ENCODE measurements around the gene P2RX4. TPM values are rescaled to one million over a fixed set of nuclear protein-coding genes. Genes with fewer than 3 reads are reported as not detected.
"Not testable (repeated sequence)": the region's sequence is repeated elsewhere in the genome, so short reads cannot be mapped to it uniquely, and the experiment has no call there.

P2RX4 gene
- total RNA-seq, 1 donor from 2014 or later, result 45.5 TPM

DNA sequence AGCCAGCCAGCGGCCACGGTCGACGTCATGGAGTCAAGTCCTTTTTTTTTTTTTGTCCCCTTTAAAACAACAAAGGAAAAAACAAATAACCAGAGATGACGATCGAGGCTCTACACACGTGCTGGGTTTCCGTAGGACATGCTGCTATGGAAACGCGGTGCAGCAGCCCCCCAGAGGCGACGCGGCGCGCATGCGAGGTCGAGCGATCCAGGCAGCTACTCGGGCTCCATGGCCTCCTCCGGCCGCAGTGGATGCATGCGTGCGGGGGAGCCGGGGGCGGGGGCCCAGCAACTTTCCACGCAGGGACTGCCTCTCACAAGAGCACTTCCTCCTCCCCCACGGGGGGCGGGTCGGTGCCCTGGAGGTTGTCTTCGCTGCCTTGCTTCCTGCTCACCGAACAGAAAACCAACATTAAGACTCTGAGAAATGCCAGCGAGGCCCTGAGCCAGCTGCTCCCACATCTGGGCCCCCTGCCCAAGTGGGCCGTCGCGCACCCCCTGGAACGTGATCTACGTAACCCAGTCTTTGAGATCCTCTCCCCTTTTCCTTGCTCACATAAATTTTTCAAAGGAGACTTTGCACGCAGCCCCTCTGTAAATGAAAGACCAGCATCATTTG is 30.7 kb downstream of the P2RX4 start:
- intact Hi-C loops (cut with micrococcal nuclease), result no loop called here

DNA sequence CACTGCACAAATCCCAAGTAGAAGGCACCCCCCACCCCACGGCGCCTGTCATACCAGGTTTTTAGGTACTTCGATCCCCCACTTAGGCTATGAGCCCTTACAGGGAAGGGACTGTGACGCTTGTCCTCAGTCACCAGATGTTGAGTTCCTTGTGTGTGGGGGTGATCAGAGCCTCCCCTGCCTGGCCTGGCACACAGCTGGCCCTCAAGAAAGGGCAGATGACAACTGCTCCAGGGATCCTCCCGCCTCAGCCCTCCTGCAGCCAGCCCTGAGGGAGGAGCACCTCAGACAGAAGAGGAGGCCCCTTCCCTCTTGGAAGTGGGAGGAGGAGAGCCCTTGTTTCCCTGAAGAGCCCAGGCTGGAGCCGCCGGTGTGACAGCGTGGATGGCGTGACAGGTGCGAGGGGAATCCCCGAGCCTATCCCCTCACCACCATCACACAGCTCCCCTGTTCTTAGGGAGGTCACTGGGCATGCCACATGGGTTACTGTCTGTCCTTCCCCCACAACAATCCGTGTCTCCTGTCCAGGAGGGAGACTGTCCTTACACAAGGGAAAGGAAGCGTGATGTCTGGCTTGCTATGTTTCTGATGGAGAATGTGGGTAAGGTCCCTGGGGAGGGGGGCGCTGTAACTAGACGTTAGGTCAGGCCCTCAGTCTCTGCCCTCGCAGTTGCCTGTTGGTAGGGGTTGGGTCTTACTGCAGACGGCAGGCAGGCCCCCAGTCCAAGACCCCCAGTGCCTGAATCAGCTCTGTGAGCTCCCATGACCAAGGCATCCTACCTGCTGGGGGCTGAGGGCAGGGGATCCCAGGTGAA is 31.4 kb downstream of the P2RX4 start:
- intact Hi-C loops (cut with micrococcal nuclease), result no loop called here

GRCh38 chr12:121245031-121245430 is 35.1 kb downstream of the P2RX4 start:
- intact Hi-C loops (cut with micrococcal nuclease), result no loop called here

- intact Hi-C loops (cut with micrococcal nuclease), result no loop called here
Observed at GRCh38 chr12:121245951-121246350, 36.0 kb downstream of the P2RX4 start.

DNA sequence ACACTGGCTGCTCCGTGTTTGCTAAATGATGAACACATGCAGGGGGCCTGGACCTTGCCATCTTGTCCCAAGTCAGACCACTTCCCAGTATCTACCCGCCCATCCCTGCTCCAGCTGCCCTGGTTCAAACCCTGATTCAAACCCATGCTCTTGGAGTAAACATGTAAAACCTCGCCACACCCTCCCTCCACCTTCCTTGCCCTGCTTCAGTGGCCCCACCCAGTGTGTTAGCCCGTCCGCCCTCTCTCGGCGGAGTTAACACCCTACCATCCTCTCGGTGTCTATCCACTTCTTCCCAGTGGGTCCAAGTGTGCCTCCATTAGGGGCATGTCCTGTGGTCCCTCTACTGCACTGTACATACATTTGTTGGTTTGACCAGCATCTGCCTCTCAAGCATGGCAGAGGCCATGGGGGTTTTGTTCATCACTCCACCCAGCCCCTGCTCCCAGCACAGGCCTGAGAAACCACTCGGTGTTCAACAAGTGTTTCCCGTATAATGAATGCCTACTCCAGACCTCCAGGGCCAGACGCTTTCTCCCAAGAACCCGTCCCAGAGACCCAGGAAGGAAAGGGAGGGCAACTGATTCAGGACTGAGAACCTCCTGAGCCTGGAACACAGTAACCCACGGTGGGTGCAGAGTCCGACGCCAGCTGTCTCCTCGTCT is 37.1 kb downstream of the P2RX4 start:
- intact Hi-C loops (cut with micrococcal nuclease), result no loop called here

- intact Hi-C loops (cut with micrococcal nuclease), result no loop called here
Observed at GRCh38 chr12:121248622-121249021, 38.7 kb downstream of the P2RX4 start.

DNA sequence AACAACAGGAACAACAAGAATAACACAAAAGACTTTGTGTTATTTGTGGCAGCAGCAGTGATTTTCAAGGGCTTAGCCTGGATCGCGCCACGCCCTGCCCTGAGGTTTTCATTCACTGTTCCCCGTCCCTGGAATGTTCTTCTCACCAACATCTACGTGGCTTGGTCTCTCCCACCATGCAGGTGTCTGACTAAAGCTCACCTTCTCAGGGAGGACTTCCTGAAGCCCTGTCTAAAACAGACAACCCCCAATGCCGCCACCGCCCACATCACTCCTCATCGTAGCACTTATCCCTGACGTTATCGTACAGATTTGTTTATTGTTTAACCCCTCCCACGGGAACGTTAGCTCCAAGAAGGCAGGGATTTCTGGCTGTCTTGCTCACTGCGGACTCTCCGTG is 40.4 kb downstream of the P2RX4 start:
- intact Hi-C loops (cut with micrococcal nuclease), result no loop called here

DNA sequence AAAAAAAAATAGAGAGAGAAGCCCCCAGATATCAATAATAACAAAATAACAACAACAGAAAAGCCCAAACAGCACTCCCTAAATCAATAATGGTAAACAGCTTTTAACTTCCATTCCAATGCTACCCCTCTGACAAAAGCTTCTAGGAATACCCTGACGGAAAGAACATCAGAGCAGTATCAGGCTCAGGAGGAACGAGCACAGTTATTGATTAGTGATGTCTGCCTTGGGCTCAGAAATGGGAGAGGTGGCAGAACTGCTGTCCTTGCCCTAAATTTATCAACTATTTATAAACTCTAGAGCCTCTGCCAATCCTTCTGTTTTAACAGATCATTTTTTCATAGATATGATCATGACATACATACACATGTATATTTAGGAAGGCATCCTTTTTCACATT is 41.9 kb downstream of the P2RX4 start:
- intact Hi-C loops (cut with micrococcal nuclease), result no loop called here

DNA sequence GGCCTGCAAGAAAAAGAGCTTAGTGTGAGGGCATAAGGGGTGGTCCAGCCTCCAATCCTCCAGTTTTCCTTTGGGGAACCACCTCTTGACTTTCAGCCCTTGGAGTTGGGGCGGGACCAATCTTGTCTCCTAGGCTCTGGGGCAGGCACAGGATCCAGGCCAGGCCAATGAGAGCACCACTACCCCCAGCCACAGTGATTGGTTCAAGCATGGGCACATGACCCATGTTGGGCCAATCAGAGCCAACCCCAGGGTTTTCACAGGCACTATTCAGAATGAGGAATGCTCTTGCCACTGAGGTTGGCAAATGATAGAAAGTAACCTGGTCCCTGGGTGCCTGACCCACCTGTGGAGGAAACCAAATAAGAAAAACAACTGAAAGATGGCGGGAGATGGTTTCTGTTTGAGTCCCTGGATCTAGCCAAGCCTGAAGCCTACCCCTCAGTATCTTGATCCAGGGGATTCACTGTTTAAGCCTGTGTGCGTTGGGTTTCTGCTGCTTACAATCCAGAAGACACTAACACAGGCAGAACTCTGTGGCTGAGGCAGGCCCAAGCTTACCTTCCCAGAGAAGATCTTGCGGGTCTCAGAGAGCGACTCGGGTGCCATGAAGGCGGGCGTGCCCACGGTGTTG is 42.9 kb downstream of the P2RX4 start:
- intact Hi-C loops (cut with micrococcal nuclease), result no loop called here

- intact Hi-C loops (cut with micrococcal nuclease), result no loop called here
Observed at GRCh38 chr12:121253638-121254335, 43.9 kb downstream of the P2RX4 start.

DNA sequence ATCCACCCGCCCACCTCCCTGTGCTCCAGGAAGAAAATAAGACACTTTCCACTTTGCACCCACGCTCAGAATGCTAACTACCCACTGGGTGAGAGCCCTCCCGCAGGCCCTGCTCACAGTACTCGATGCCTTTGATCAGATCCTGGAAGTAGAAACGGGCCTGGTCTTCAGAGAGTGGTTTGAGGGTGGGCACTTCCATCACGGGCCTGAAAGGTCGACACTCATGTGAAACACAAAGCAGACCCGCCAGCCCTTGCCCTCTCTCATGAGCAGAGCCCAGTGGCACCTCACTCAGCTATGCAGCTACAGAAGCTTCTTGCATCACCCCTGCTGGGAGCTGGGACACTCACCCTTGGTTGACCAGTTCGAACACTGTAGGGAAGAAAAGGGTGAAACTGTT is 45.5 kb downstream of the P2RX4 start:
- intact Hi-C loops (cut with micrococcal nuclease), result no loop called here

- intact Hi-C loops (cut with micrococcal nuclease), result not testable (repeated sequence)
Observed at GRCh38 chr12:121257704-121258449, 47.9 kb downstream of the P2RX4 start.

- intact Hi-C loops (cut with micrococcal nuclease), result no loop called here
Observed at GRCh38 chr12:121259074-121259473, 49.1 kb downstream of the P2RX4 start.

GRCh38 chr12:121260091-121260490 is 50.2 kb downstream of the P2RX4 start:
- intact Hi-C loops (cut with micrococcal nuclease), result no loop called here

- intact Hi-C loops (cut with micrococcal nuclease), result no loop called here
Observed at GRCh38 chr12:121261398-121261797, 51.5 kb downstream of the P2RX4 start.

DNA sequence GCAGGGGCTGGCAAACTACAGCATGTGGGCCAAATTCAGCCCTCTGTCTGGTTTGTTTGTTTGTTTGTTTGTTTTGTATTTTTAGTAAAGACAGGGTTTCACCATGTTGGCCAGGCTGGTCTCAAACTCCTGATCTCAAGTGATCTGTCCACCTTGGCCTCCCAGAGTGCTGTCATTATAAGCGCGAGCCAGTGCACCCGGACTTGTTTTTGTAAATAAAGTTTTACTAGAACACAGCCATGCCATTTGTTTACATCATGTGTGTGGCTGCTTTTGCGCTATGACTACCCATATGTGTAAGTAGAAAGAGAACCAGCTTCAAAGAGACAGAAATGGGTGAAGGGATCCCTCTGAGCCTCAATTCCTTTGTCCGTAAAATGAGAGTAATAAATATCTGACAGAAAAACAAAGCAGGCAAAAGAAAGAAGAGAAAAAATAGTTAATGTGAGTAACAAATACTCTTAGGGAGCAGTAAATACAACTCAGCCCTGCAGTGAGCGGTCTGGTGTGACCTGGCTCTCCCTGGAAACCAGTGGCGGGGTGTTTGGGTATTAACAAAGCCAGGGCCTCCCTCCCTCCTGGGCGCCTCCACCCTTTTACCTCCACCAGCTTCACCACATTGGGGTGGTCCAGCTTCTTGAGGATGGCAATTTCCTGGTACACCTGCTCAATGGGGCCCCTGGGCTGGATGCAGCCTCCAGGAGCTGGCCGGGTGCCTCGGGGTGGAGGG is 53.4 kb downstream of the P2RX4 start:
- intact Hi-C loops (cut with micrococcal nuclease), result no loop called here

DNA sequence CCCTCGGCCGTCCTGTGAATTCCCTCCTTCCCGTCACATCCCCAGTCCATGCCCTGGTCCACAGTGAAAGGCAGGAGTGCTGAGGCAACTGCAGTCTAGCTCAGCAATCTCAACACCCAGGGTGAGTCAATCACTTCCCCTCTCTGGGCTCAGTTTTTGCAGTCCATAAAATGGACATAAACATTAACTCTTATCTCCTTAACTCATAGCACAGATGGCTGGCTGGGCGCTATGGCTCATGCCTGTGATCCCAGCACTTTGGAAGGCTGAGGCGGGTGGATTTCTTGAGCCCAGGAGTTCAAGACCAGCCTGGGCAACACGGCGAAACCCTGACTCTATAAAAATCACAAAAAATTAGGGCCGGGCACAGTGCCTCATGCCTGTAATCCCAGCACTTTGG is 54.2 kb downstream of the P2RX4 start:
- intact Hi-C loops (cut with micrococcal nuclease), result no loop called here

- intact Hi-C loops (cut with micrococcal nuclease), result no loop called here
Observed at GRCh38 chr12:121264951-121265515, 55.1 kb downstream of the P2RX4 start.

DNA sequence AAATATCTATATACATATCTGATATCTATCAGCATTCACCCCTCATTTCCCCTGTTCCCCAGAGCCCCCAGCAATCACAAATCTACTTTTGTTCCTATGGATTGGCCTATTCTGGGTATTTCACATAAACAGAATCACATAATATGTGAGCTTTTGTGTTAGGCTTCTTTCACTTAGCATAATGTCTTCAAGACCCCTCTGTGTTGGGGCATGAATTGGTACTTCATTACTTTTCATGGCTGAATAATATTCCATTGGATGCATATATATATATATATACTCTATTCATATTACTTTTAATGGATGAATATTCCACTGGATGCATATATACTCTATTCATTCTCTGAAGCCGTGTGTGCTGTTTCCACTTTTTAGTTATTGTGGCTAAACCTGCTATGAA is 57.9 kb downstream of the P2RX4 start:
- intact Hi-C loops (cut with micrococcal nuclease), result no loop called here
